ENCODE results near the gene RPRD1B. TPM values are rescaled to one million over a fixed set of nuclear protein-coding genes. Genes with fewer than 3 reads are reported as not detected.
A peak's percentile ranks its signal among the peaks of the same experiment; 100 is the strongest.

The RPRD1B gene
- total RNA-seq, 1 experiment from 2014 or later: 56.6 TPM

DNA sequence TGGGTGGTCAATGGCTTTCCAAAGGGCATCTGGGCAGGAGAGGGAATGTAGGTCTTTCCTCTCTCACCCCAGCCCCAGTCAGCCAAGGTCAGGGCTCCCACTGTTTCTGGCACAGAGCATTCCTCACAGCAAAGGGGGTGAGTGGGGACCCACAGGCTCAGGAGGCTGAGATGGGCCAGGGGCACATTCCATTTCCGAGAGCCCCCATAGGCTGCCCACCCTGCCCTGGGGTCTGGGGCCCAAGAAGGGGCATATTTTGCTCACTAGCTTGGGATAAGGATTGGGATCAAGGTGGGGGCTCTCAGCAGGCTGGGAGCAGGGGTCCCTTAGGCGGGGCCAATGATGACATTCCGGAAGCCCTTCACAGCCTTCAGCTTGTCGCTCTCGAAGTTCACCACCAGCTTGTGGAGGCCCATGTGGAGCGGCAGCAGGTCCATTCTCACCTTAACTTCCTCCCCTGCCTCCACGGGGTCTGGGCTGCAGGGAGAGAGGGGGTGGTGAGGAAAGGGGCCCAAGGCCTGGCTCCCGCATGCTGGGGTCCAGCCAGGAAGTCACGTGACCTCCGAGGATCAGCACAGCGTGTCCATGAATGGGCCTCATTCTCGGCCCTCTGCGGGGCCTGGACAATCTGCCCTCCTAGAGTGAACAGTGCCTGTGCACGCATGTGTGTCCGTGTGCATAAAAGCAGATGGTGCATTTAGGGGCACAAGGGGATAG lies 96.5 kb downstream of the RPRD1B start:
- no peaks in the 10 kb centered on the region for H3K9me3 ChIP-seq (replicated peaks)
- no peaks in the 10 kb centered on the region for H3K27me3 ChIP-seq
- no peak overlapping the region for H3K27ac ChIP-seq
- H3K4me3 ChIP-seq: no peak overlapping the region
- no peak for DNase-seq
- no peaks in the 10 kb centered on the region for H3K36me3 ChIP-seq
- H3K4me1 ChIP-seq: peaks cover 43% of the 10 kb centered on the region

DNA sequence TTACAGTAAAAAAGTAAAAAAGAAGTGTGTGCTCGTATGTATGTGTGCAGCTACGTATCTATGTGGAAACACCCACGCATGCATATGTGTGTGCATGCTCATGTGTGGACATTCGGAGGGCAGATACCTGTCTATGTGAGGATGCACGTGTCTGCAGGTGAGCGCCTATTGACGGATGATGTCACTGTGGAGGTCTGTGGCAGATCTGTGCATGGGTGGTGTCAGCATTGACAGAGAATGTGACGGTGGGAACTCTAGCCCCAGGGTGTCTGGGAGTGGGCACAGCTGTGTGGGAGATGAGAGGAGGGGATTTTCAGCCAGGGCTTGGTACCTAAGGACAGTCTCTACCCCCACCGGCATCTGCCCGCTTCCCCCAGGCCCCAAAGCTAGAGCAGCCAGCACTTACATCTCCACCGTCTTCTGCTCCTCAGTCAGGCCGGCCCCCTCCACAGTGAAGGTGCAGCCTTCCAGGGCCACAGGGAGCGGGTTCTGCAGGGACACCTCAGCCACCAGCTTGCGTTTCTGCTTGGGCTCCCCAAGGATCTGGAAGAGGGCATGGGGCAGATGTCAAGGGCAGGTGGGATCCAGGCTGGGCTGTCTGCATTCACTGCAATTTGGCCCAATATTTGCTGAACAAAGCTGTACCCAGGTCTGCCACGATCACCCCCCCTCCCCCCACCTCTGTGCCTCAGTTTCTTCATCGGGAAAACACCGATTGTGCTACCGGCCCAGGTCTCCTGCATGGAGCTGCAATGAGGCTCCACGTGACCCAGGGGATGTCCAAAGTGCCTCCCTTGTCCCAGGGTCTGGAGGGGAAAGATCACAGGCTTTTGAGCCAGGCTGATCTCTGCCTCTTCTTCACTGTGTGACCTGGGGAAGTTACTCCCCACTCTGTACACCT lies 97.4 kb downstream of the RPRD1B start:
- Histone ChIP-seq H3K9me3 (replicated peaks) (no peaks in the 10 kb centered on the region), H3K27me3 (no peaks in the 10 kb centered on the region), H3K4me1 (peaks cover 38% of the 10 kb centered on the region), H3K27ac (no peak overlapping the region), H3K36me3 (no peaks in the 10 kb centered on the region), H3K4me3 (no peak overlapping the region)
- no peak for DNase-seq

DNA sequence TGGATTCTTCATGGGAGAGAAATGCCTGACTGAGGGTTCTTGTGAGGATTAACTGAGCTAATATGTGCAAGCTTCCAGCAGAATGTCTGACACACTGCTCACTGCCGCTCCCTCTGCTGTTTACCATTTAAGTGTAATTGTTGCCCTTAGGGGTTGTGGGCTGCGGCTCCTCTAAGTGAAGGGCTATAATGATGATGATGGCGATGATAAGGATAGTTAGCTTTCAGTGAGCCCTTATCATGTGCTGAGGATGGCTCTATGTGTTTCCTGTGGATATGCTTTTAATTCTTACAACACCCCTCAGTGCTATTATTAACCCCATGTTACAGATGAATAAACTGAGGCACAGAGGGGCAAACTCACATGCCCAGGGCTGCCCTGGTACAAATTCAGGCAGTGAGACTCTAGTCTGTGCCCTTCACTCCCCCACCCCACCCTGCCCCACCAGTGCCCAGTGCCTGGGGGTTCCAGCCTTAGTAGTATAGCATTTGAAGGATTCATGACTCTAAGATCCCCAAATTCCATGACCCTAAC lies 98.1 kb downstream of the RPRD1B start:
- H3K36me3 ChIP-seq: no peaks in the 10 kb centered on the region
- H3K27me3 ChIP-seq: no peaks in the 10 kb centered on the region
- peaks cover 31% of the 10 kb centered on the region for H3K4me1 ChIP-seq
- DNase-seq: no peak
- H3K4me3 ChIP-seq: no peak overlapping the region
- H3K9me3 ChIP-seq (replicated peaks): no peaks in the 10 kb centered on the region
- H3K27ac ChIP-seq: no peak overlapping the region

DNA sequence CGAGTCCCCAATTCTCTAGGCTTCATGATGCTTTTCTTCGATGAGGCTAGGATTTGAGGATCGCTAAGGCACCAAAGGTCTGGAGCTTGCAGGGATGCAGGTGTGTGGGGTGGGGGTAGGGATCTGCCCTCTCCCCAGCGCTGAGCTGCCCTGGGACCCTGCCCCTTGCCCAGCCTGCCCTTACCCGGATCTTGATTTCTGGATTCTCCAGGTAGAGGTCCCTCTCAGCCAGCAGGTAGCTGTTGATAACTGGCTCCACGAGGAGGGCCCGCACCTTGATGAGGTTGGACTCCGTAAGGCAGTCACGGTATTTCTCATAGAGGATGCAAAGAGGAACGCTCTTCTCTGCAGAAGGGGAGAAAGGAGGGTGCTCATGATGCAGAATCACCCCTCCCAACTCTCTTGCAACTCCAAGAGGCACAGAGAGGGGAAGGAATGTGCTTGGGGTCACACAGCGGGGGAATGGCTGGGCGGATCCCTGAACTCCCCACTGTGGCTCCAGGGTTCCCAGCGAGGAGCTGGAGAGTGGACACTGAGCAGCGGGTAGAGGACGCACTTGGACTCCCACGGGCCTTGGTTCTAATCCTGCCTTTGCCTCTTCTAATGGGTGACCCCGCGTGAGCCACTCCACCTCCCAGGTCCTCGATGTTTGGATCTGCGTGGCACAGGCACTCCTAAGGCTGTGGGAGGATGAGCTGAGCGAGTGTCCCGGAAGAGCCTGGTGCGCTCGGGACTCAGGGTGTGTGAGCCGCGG lies 98.8 kb downstream of the RPRD1B start:
- Histone ChIP-seq H3K27ac (no peak overlapping the region), H3K36me3 (no peaks in the 10 kb centered on the region)
- DNase-seq: no peak

DNA sequence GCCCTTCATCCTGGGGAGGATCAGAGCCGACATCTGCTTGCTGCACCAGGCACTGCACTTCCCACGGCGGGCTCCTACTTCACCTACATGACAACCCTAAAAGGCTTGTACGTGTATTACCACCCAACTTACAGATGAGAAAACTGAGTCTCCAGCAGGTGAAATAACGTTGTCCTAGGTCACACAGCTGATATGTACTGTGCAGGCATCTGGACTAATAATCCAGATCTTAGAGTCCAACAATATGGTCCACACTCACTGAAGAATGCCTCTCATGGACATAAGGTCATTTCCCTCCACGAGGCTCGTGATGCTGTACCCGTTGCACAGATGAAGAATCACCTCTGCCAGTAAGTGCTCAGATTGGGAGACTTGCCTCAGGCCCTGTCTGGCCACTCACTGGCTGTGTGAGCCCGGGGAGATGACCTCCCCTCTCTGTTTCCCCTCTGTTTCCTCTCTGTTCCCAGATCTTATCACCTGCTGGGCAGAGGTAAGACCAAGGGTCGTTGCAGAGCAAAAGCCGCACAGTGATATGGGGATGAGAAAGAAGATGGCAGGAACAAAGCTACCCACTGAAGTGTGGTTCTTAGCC lies 99.5 kb downstream of the RPRD1B start:
- Histone ChIP-seq H3K4me3 (no peak overlapping the region), H3K36me3 (no peaks in the 10 kb centered on the region), H3K4me1 (peaks cover 20% of the 10 kb centered on the region), H3K27ac (no peak overlapping the region), H3K27me3 (no peaks in the 10 kb centered on the region), H3K9me3 (replicated peaks) (no peaks in the 10 kb centered on the region)
- DNase-seq: no peak

More for the DNA sequence above, 98.8 kb downstream of the RPRD1B start:
- H3K4me1 ChIP-seq: peaks cover 26% of the 10 kb centered on the region
- H3K9me3 ChIP-seq (replicated peaks): no peaks in the 10 kb centered on the region
- no peak overlapping the region for H3K4me3 ChIP-seq
- H3K27me3 ChIP-seq: no peaks in the 10 kb centered on the region

DNA sequence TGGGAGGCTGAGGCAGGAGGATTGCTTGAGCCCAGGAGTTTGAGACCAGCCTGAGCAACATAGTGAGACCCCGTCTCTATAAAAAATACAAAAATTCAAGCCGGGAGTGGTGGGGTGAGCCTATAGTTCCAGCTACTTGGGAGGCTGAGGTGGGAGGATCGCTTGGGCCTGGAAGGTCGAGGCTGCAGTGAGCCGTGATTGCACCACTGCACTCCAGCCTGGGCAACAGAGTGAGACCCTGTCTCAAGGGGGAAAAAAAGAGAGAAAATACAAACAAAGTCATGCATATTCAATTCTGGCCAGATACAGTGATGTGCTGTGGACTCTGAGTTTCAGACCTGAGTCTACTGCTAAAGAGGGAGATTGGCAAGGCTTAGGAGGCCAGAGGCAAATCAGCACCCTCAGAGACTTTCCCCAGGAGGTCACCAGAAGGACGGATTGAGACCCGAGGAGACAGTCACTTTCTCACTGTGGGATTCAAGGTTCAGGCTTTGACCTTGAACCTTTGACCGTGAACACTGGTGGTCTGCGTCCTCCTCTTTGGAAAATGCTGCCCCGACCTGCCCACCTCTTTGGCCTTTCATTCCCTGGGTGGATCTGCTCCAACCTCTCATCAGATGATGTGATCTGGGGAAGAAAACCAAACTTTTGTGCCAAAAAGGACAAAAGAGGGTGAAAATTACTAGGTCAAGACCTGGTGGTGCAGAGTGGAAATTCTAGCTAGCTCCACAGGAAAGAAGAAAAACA lies 100.3 kb downstream of the RPRD1B start:
- no peaks in the 10 kb centered on the region for H3K27me3 ChIP-seq
- no peak for DNase-seq
- no peaks in the 10 kb centered on the region for H3K36me3 ChIP-seq
- H3K4me1 ChIP-seq: peaks cover 23% of the 10 kb centered on the region
- H3K4me3 ChIP-seq: no peak overlapping the region
- no peaks in the 10 kb centered on the region for H3K9me3 ChIP-seq (replicated peaks)
- no peak overlapping the region for H3K27ac ChIP-seq

DNA sequence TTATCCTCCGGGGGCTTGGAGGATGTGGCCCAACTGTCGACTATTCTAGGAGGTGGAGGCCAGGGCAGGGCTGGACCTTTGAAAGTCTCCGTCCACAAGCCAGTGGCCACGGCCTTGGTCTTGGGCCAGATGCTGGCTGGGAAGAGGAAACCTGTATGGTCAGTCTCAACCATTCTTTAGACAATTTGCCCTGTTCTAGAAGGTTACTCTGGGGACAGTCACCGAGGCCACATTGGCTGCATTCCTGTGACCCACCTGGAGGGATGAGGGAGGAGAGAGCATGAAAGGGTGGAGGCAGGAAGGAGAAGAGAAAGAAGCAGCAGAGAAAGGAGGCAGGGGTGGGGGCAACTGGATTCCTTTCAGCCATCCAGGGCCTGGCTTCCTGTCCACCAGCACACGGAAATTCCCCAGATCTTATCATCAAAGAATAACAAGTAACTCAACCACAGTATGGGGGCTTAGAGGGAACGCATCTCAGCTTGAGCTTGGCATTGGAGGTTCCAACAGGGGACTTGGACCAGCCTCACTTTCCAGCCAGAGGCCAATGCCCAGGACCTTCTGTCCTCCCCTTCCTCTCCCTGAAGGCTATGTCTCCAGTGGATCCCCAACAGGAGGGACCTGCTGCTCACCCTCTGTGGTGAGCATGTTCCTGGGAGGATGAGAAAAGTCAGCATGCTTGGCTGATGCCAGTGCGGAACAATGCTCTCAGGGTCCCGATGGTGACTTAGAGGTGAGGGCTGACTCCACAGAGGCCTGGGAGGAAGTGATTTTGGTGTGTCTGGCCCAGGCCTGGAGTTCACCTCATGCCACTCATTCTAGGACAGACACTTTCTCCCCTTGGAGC lies 101.1 kb downstream of the RPRD1B start:
- Histone ChIP-seq H3K9me3 (replicated peaks) (no peaks in the 10 kb centered on the region), H3K4me3 (no peak overlapping the region), H3K4me1 (peaks cover 30% of the 10 kb centered on the region), H3K36me3 (no peaks in the 10 kb centered on the region), H3K27ac (no peak overlapping the region), H3K27me3 (no peaks in the 10 kb centered on the region)
- DNase-seq: peak; percentile 71 to 78

DNA sequence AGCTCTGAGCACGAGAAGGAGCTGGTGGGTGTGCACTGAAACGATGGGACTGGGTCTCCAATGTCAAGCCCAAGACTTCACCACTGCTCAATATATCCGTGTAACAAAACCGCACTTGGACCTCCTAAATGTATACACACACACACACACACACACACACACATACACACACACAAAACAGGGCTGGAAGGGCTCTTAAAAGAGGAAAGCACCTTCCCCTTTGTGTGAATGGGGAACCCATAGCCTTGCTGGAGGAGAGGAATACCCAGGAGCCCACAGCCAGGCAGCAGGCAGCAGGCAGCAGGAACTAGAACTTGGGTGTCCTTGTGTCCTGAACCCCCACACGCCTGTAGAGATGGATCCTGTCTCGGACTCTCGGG lies 101.7 kb downstream of the RPRD1B start:
- H3K27ac ChIP-seq: no peak overlapping the region
- no peaks in the 10 kb centered on the region for H3K27me3 ChIP-seq
- peaks cover 36% of the 10 kb centered on the region for H3K4me1 ChIP-seq
- no peak overlapping the region for H3K4me3 ChIP-seq
- DNase-seq: no peak
- H3K9me3 ChIP-seq (replicated peaks): no peaks in the 10 kb centered on the region
- no peaks in the 10 kb centered on the region for H3K36me3 ChIP-seq

DNA sequence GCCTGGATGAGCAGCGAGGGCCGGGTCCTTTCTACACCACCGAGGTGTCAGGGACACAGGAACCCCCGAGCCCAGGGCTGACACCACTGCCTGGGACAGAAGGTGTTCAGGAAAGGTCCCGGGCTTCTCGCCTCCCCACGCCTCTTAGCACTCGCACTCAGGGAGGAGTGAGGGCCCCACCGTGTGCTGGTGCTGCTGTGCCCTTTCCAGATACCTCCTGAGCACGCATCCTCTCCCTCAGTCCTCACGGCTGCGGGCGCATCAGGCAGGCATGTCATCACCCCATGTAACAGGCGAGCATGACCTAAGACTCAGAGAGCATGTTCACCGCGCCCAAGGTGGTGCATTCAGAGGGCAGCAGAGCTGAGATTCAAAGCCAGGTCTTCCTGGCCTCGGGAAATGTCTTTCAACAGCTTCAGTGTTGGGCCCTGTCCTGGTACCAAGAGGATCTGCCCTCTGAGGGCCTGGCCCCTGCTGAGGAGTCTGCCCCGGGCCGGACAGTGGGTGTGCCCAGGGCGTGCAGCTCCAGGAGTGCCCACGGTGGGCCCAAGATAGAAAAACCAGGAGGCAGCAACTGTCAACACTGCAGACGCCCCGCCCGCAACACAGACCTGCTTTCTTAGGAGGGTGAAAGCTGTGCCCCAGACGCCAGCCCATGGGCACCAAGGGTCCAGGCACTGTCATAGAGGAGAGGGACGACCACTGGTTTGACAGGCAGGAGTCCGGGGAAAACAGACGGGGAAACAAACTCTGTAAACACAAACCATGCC lies 102.3 kb downstream of the RPRD1B start:
- no peaks in the 10 kb centered on the region for H3K9me3 ChIP-seq (replicated peaks)
- no peak for DNase-seq
- no peaks in the 10 kb centered on the region for H3K27me3 ChIP-seq
- H3K27ac ChIP-seq: no peak overlapping the region
- no peaks in the 10 kb centered on the region for H3K36me3 ChIP-seq
- peaks cover 42% of the 10 kb centered on the region for H3K4me1 ChIP-seq
- no peak overlapping the region for H3K4me3 ChIP-seq

DNA sequence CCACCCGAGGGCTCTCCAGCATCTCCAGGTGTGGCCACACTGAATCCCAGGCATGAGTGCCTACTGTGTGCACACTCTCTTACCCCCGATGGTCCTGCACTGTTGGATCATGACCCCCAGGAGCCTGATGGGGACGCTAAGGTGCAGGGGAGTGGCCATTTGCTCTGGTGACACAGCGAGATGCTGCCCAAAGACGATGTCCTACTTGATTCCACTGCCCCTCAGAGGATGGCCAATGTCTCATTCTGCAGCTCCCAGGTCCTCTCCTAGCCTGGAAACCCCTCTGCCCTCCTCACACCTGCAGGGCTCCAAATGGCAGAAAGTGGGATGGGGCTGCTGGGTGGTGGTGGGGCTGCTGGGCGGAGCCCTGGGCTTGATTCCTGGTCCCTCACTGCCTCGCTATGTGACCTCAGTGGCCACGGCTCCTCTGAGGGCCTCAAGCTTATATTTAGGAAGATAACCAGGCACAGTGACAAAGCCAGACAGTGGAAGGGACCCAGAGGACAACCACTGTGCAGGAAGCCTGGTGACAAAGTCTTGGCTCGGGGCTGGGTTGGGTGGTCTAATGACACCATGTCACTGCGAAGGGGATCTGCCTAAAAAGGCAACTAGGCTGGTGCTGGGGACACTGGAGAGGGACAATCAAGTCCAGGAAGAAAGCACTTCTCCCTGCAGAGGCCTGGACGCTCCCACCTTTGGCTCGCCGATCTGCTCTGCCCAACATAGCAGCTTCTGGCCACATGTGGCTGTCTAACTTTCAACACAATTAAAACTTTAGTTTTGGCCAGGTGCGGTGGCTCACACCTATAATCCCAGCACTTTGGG lies 103.1 kb downstream of the RPRD1B start:
- peaks cover 43% of the 10 kb centered on the region for H3K4me1 ChIP-seq
- no peak for DNase-seq
- no peak overlapping the region for H3K4me3 ChIP-seq
- H3K27ac ChIP-seq: no peak overlapping the region
- H3K36me3 ChIP-seq: no peaks in the 10 kb centered on the region
- no peaks in the 10 kb centered on the region for H3K27me3 ChIP-seq
- no peaks in the 10 kb centered on the region for H3K9me3 ChIP-seq (replicated peaks)

DNA sequence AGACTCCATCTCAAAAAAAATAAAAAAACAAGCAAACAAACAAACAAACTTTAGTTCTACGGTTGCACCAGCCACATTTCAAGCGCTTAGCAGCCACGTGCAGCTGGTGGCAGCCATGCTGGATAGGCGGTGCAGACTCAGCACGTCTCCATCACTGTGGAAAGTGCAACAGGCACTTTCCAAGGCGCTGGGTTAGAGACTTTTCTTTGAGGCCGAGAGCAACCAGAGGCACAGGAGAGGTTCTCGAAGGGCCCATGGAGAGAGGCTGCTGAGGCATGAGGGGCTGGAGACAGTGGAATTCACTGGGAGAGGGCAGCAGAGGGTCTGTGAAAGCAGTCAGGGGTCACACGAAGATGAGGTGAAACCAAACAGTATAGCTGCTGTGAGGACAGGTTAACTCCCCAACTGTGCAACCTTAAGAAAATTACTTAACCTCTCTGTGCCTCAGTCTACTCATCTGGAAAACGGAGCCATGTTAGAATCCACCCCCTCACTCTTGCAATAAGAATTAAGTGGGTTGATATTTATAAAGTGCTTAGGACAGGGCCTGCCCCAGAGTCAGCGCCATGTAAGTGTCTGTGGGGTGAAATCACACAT lies 104.0 kb downstream of the RPRD1B start:
- Histone ChIP-seq H3K27ac (no peak overlapping the region), H3K36me3 (no peaks in the 10 kb centered on the region), H3K4me3 (no peak overlapping the region), H3K27me3 (no peaks in the 10 kb centered on the region), H3K9me3 (replicated peaks) (no peaks in the 10 kb centered on the region), H3K4me1 (peaks cover 43% of the 10 kb centered on the region)
- no peak for DNase-seq
